Measurements from ENCODE around the gene SNX25. TPM values are rescaled to one million over a fixed set of nuclear protein-coding genes. Genes with fewer than 3 reads are reported as not detected.

SNX25 gene
- total RNA-seq, 1 donor from 2014 or later: 53.1 TPM

GRCh38 chr4:185305979-185306442, 96.6 kb downstream of the SNX25 start:
- Mint-ChIP-seq H3K27ac (no peak overlapping the region), H3K36me3 (ENCODE audit: low read depth) (peaks cover 36% of the 10 kb centered on the region), H3K4me1 (peaks cover 44% of the 10 kb centered on the region), H3K27me3 (no peaks in the 10 kb centered on the region), H3K9me3 (no peaks in the 10 kb centered on the region), H3K4me3 (no peak overlapping the region)
- POLR2A ChIA-PET: interaction anchor here (1.1 kb wide), 1 partner anchor 119 kb away, joined by 3 read pairs; the partner anchor contains the start of gene UFSP2
- CTCF ChIA-PET: interaction anchor here (0.7 to 2.5 kb wide), 4 partner anchors 9 to 266 kb away, joined by 3 to 7 read pairs (median 3); no protein-coding TSS in a partner anchor
- DNase-seq (no peak), ATAC-seq (ENCODE audit: low read depth) (no peak)
- TF ChIP-seq CTCF (IDR thresholded peaks at IDR 0.05): no peak
- intact Hi-C loops (cut with micrococcal nuclease): loop anchor here (1.0 to 10.0 kb wide), 6 partner anchors 95 to 301 kb away; partner anchors contain the start of gene SLC25A4

GRCh38 chr4:185307136-185307950, 97.9 kb downstream of the SNX25 start:
- intact Hi-C loops (cut with micrococcal nuclease): loop anchor here (10.0 kb wide), 1 partner anchor 303 kb away; no protein-coding TSS in a partner anchor
- peaks cover 46% of the 10 kb centered on the region for H3K36me3 Mint-ChIP-seq (ENCODE audit: low read depth)
- H3K27me3 Mint-ChIP-seq: no peaks in the 10 kb centered on the region
- no peaks in the 10 kb centered on the region for H3K9me3 Mint-ChIP-seq
- no peak overlapping the region for H3K4me3 Mint-ChIP-seq
- ChIA-PET CTCF (interaction anchor here (0.7 to 2.5 kb wide), 3 partner anchors 98 to 1766 kb away, joined by 3 to 7 read pairs (median 3); partner anchors contain the start of gene SNX25), POLR2A (no interaction called here)
- H3K4me1 Mint-ChIP-seq: peaks cover 52% of the 10 kb centered on the region
- TF ChIP-seq CTCF (IDR thresholded peaks at IDR 0.05): no peak
- no peak overlapping the region for H3K27ac Mint-ChIP-seq
- DNase-seq (no peak), ATAC-seq (ENCODE audit: low read depth) (no peak)

GRCh38 chr4:185309770-185310169, 100.4 kb downstream of the SNX25 start:
- CTCF ChIA-PET: interaction anchor here (1.7 kb wide), 1 partner anchor 288 kb away, joined by 5 read pairs; no protein-coding TSS in a partner anchor
- ATAC-seq (ENCODE audit: low read depth) (peak; percentile 51), DNase-seq (no peak)
- peaks cover 38% of the 10 kb centered on the region for H3K4me1 Mint-ChIP-seq
- intact Hi-C loops (cut with micrococcal nuclease): loop anchor here (2.0 to 10.0 kb wide), 2 partner anchors 17 to 305 kb away; no protein-coding TSS in a partner anchor
- no peak for TF ChIP-seq CTCF (IDR thresholded peaks at IDR 0.05)
- H3K27ac Mint-ChIP-seq: peak overlapping the region; percentile 72
- H3K36me3 Mint-ChIP-seq (ENCODE audit: low read depth): peaks cover 62% of the 10 kb centered on the region
- H3K9me3 Mint-ChIP-seq: no peaks in the 10 kb centered on the region
- no peaks in the 10 kb centered on the region for H3K27me3 Mint-ChIP-seq
- peak overlapping the region; percentile 7 for H3K4me3 Mint-ChIP-seq
- POLR2A ChIA-PET: interaction anchor here (0.6 to 2.1 kb wide), 4 partner anchors 86 to 491 kb away, joined by 3 to 7 read pairs (median 4); partner anchors contain the start of genes ANKRD37 and LRP2BP

- no peak for TF ChIP-seq CTCF (IDR thresholded peaks at IDR 0.05)
- intact Hi-C loops (cut with micrococcal nuclease): loop anchor here (2.0 kb wide), 1 partner anchor 16 kb away; no protein-coding TSS in a partner anchor
- Mint-ChIP-seq H3K27ac (peak overlapping the region; percentile 75), H3K9me3 (no peaks in the 10 kb centered on the region), H3K4me1 (peaks cover 31% of the 10 kb centered on the region), H3K4me3 (peak overlapping the region; percentile 42), H3K27me3 (no peaks in the 10 kb centered on the region), H3K36me3 (ENCODE audit: low read depth) (peaks cover 74% of the 10 kb centered on the region)
- CTCF ChIA-PET: interaction anchor here (1.1 to 1.2 kb wide), 2 partner anchors 15 to 32 kb away, joined by 3 to 6 read pairs; no protein-coding TSS in a partner anchor
- ATAC-seq (ENCODE audit: low read depth): peak; percentile 28
- DNase-seq: no peak
- POLR2A ChIA-PET: interaction anchor here (0.6 kb wide), 1 partner anchor 12 kb away, joined by 3 read pairs; no protein-coding TSS in a partner anchor
Observed at GRCh38 chr4:185311113-185311888, 101.9 kb downstream of the SNX25 start.

Measured in activated B cell treated with CpG ODN at 0.5 μM for 24 hours (primary cell).